ENCODE measurements around the gene STARD8. TPM values are rescaled to one million over a fixed set of nuclear protein-coding genes. Genes with fewer than 3 reads are reported as not detected.
A peak's percentile ranks its signal among the peaks of the same experiment; 100 is the strongest.

STARD8 gene
- total and polyA plus RNA-seq, 2 donors (not counting 3 experiments of a cell fraction or from before 2014, with no cell fraction given) = 6.8 to 14.8 TPM

- ChIA-PET CTCF (interaction anchor here (1.8 kb wide), 1 partner anchor 24 kb away, joined by 5 read pairs; no protein-coding TSS in a partner anchor), POLR2A (no interaction called here)
- Histone ChIP-seq H3K9me1 (replicated peaks; ENCODE audit: control insufficient read depth, extremely low read depth, insufficient read depth, low read length) (no peaks in the 10 kb centered on the region), H3K4me1 (ENCODE audit: control insufficient read depth, extremely low read depth, insufficient read depth, low read length) (peaks cover 2% of the 10 kb centered on the region), H3K9me3 (replicated peaks; ENCODE audit: control insufficient read depth, insufficient read depth, low read length) (no peaks in the 10 kb centered on the region), H3K27me3 (ENCODE audit: control insufficient read depth in 2 of 2, insufficient read depth in 2 of 2, low read length in 2 of 2) (no peaks in the 10 kb centered on the region), H2AFZ (ENCODE audit: low read depth, low read length) (no peak overlapping the region), H3K27ac (ENCODE audit: insufficient read depth, low read depth, low read length) (no peak overlapping the region), H3K9ac (replicated peaks; ENCODE audit: extremely low read depth, insufficient read depth, low read length) (no peak overlapping the region), H3K36me3 (ENCODE audit: control insufficient read depth in 2 of 2, extremely low read depth in 1 of 2, insufficient read depth in 2 of 2, low read length in 2 of 2) (peaks cover 0 to 2% of the 10 kb centered on the region in 2 experiments), H3K4me2 (ENCODE audit: insufficient read depth, low read length) (no peak overlapping the region), H3K79me2 (ENCODE audit: control insufficient read depth, insufficient read depth, low read length) (peaks cover 27% of the 10 kb centered on the region), H4K20me1 (replicated peaks; ENCODE audit: control insufficient read depth, extremely low read depth, insufficient read depth, low read length) (no peaks in the 10 kb centered on the region), H3K4me3 (replicated peaks in 1 of 3; ENCODE audit: insufficient read depth in 1 of 3, low read depth in 1 of 3, low read length in 3 of 3) (no peak overlapping the region)
- FAIRE-seq (peak; percentile 64), DNase-seq (ENCODE audit: low read depth, low spot score) (no peak)
- BruUV-seq (replicated peaks) = no TSS peak
- no peak for TF ChIP-seq JUN (IDR thresholded peaks at IDR 0.05; ENCODE audit: borderline replicate concordance, insufficient read depth, insufficient read length, low read depth)
- no peak for TF ChIP-seq GATA2 (IDR thresholded peaks at IDR 0.05; ENCODE audit: insufficient read depth, insufficient read length, low read depth, low read length)
- TF ChIP-seq POLR2A (IDR thresholded peaks at IDR 0.05; ENCODE audit: low read depth, low read length) = no peak
- TF ChIP-seq POLR2AphosphoS5 (IDR thresholded peaks at IDR 0.05; ENCODE audit: insufficient read depth, low read depth, low read length) = no peak
- no peak for TF ChIP-seq MYC (IDR thresholded peaks at IDR 0.05; ENCODE audit: low read depth, low read length)
- TF ChIP-seq FOS (IDR thresholded peaks at IDR 0.05; ENCODE audit: borderline replicate concordance, insufficient read depth, low read length) = no peak
- no peak for TF ChIP-seq CTCF (IDR thresholded peaks at IDR 0.05; ENCODE audit: extremely low read depth in 1 of 2, insufficient read depth in 1 of 2, low read depth in 1 of 2, low read length in 2 of 2)
- no peak for TF ChIP-seq MAX (IDR thresholded peaks at IDR 0.05; ENCODE audit: insufficient read depth, insufficient read length)
- no peak for TF ChIP-seq EZH2 (IDR thresholded peaks at IDR 0.05; ENCODE audit: borderline replicate concordance, low read depth, low read length, severe bottlenecking)
- dilution Hi-C loops (cut with MboI; ENCODE audit: extremely low pct_ligation_motif_present, low sequenced_read_pairs) (no loop called here), intact Hi-C loops (cut with micrococcal nuclease) (no loop called here)
Observed at GRCh38 chrX:68708503-68709290, 61.2 kb downstream of the STARD8 start.
